Measurements from ENCODE around the gene DDA1. TPM values are rescaled to one million over a fixed set of nuclear protein-coding genes. Genes with fewer than 3 reads are reported as not detected.

DDA1 gene
- total RNA-seq, 4 donors from 2014 or later = 13.2 to 58.5 (median 19.9) TPM

DNA sequence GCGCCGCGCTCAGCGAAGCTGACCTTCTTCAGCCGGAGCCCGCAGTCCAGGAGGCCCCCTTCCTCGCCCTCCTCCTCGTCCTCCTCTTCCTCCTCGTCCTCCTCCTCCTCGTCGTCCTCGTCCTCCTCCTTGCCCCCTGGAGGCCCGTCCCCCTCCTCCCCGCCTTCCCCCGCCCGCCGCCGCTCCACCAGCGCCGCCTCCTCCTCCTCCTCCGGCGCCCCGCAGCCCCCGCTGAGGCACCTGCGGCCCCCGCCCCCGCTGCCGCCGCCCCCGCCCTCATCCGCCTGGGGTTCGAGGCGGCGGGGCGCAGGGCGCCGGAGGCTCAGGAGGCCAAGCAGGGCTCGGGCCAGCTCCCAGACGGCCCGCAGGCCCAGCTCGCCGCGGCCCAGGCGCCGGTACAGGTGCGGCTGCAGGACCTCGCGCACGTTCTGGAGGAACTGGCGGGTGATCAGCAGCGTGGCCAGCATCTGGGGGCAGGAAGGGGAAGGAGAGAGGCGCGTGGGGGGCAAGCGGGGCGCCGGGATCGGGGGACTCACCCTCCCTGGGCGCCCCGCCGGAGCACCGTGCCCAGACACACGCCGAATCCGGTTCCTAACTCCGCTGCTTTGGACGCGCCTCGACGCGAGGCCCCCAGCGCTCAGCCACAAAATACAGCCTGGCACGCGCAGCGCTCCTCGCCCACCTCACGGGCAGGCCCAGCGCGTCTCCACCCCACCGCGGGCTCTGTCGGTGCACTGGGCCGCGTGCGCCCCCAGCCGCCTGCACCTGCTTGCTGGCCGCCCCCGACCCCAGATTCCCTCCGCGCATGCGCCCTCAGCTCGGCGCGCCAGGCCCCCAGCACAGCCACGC, 19.4 kb downstream of the DDA1 start:
- Histone ChIP-seq H3K27ac (peak overlapping the region in 2 of 4 donors; percentile 12 to 27), H3K4me1 (peaks cover 0 to 59% (median 11%) of the 10 kb centered on the region in 3 donors), H3K4me3 (peak overlapping the region; percentile 3 to 46), H3K9me3 (no peaks in the 10 kb centered on the region), H3K36me3 (peaks cover 0 to 33% of the 10 kb centered on the region in 2 donors), H3K27me3 (peaks cover 30% of the 10 kb centered on the region)
- no peak for ATAC-seq
- TF ChIP-seq EP300 (IDR thresholded peaks at IDR 0.05) (no peak), POLR2A (IDR thresholded peaks at IDR 0.05) (no peak), POLR2AphosphoS5 (IDR thresholded peaks at IDR 0.05) (no peak)
- TF ChIP-seq, protein P1, sequence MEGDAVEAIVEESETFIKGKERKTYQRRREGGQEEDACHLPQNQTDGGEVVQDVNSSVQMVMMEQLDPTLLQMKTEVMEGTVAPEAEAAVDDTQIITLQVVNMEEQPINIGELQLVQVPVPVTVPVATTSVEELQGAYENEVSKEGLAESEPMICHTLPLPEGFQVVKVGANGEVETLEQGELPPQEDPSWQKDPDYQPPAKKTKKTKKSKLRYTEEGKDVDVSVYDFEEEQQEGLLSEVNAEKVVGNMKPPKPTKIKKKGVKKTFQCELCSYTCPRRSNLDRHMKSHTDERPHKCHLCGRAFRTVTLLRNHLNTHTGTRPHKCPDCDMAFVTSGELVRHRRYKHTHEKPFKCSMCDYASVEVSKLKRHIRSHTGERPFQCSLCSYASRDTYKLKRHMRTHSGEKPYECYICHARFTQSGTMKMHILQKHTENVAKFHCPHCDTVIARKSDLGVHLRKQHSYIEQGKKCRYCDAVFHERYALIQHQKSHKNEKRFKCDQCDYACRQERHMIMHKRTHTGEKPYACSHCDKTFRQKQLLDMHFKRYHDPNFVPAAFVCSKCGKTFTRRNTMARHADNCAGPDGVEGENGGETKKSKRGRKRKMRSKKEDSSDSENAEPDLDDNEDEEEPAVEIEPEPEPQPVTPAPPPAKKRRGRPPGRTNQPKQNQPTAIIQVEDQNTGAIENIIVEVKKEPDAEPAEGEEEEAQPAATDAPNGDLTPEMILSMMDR (IDR thresholded peaks at IDR 0.05) = no peak
- WGBS, 2 donors (ENCODE audit: low coverage in 1 of 2) = no CpG with 5 or more reads among the region's 94 CpGs

DNA sequence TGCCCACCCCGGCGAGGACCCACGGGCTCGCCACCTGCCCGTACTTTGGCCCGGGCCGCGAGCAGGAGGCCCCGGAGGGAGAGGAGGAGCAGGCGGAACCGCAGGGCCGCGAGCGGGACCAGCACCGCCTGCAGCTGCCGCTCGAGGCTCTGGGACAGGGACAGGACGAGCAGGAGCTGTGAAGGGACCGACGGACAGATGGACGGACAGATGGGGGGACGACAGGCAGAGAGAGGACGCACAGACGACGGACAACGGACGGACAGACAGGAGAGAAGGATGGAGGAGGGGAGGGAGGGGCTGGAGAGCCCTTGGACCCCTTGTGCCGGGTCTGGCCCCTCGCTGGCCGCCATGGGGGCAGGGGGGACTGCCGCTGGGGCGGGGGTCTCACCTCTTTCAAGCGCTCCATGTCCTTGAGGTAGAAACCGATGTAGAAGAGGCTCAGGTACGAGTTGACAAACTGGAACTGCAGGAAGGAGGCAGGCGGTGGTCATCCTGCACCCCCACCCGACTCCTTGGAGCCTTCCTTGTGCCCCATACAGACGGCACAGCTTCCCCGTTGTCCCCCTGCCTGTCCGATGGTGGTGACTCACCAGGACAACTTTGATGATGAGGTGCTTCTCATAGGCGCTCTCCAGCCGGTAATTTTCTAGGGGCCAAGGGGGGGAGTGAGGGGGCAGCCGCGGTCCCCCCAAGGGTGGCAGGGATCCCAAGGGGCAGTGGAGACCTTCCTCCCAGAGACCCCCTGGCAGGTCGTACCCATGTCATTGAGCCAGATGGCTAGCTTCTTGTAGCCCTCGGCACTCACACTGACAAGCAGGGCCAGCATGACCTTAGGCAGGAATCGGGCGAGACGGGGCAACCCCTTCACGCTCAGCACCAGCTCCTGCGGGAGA, 20.3 kb downstream of the DDA1 start:
- peaks cover 0 to 29% of the 10 kb centered on the region in 2 donors for H3K36me3 ChIP-seq
- no peak overlapping the region for H3K4me3 ChIP-seq

DNA sequence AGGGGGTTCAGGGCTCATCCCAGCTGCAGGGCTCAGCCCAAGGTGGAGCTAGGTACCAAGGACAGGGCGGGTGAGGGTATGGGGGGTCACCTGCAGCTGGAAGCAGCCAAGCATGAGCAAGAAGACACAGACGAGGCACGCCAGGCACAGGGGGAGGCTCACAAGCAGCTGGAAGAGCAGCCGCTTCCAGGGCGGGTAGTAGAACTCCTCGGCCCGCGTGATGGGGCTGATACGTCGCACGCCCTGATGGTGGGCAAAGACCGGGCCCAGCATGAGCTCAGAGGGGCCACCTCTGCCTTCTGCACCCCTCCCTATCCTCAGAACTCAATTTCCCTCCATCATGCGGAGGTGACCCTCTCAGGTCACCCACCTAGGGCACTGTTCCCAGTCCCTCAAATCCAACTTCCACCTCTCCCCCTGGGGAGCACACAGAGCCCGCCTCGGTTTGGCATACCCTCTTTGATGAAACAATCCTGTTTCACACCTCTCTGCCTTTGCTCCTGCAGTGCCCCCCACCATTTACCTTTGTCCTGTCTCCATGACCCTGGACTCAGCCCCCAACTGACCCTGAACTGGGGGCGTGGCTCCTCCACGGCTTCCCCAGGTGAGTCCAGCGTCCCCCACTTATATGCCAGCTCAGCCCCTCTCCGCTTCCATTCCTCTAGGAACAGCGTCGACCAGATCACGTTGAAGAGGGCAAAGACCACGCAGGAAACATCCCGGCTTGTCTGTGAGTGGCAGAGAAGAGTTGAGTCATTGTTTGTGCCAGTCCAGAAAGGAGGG, 21.1 kb downstream of the DDA1 start:
- H3K4me1 ChIP-seq = peaks cover 0 to 59% (median 23%) of the 10 kb centered on the region in 3 donors
- peaks cover 0 to 22% of the 10 kb centered on the region in 2 donors for H3K36me3 ChIP-seq
- TF ChIP-seq POLR2A (IDR thresholded peaks at IDR 0.05) (no peak), EP300 (IDR thresholded peaks at IDR 0.05) (no peak), POLR2AphosphoS5 (IDR thresholded peaks at IDR 0.05) (no peak)
- TF ChIP-seq, protein P1 (IDR thresholded peaks at IDR 0.05) = no peak
- H3K27ac ChIP-seq = no peak overlapping the region
- H3K4me3 ChIP-seq = no peak overlapping the region
- no peak for ATAC-seq
- no peaks in the 10 kb centered on the region for H3K9me3 ChIP-seq
- H3K27me3 ChIP-seq = peaks cover 30% of the 10 kb centered on the region
- 92% methylated on average over 16 of the region's 24 CpGs; no CpG with 5 or more reads in 1 of the 2 donors for WGBS, 2 donors (ENCODE audit: low coverage in 1 of 2)

More for the DNA sequence above, 20.3 kb downstream of the DDA1 start:
- 71% methylated on average over 4 of the region's 51 CpGs; no CpG with 5 or more reads in 1 of the 2 donors for WGBS, 2 donors (ENCODE audit: low coverage in 1 of 2)
- no peak overlapping the region for H3K27ac ChIP-seq
- H3K27me3 ChIP-seq = peaks cover 30% of the 10 kb centered on the region
- ATAC-seq = no peak
- H3K9me3 ChIP-seq = no peaks in the 10 kb centered on the region
- TF ChIP-seq EP300 (IDR thresholded peaks at IDR 0.05) (no peak), POLR2A (IDR thresholded peaks at IDR 0.05) (no peak), POLR2AphosphoS5 (IDR thresholded peaks at IDR 0.05) (no peak)
- TF ChIP-seq, protein P1 (IDR thresholded peaks at IDR 0.05) = no peak
- peaks cover 0 to 61% (median 17%) of the 10 kb centered on the region in 3 donors for H3K4me1 ChIP-seq

DNA sequence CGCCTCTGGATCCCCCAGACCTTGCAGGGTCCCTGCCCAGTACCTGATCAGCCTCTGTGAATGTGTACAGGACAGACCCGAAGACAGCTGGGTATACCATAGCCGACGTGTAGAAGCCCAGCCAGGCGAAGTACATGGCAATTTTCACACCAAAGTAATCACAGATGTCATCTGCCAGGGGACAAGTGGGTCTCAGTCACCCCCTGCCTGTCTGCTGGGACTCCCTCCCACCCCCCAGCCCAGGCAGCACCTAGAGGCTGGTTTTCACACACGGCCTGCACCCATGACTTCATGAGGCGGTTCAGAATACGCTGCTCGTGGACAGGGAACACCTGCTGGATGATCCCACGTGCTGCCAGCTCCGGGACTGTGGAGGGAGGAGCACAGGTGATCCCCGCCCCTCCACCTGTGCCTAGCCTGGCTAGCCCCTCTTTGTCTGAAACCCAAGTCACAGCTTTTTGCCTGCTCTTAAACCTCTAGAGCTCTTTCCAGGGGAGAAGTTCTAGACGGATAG, 21.7 kb downstream of the DDA1 start:
- Histone ChIP-seq H3K9me3 (no peaks in the 10 kb centered on the region), H3K4me3 (no peak overlapping the region), H3K27ac (no peak overlapping the region), H3K36me3 (peaks cover 0 to 22% of the 10 kb centered on the region in 2 donors), H3K27me3 (peaks cover 30% of the 10 kb centered on the region), H3K4me1 (peaks cover 0 to 65% (median 24%) of the 10 kb centered on the region in 3 donors)
- ATAC-seq = no peak
- TF ChIP-seq EP300 (IDR thresholded peaks at IDR 0.05) (no peak), POLR2AphosphoS5 (IDR thresholded peaks at IDR 0.05) (no peak), POLR2A (IDR thresholded peaks at IDR 0.05) (no peak)
- TF ChIP-seq, protein P1 (IDR thresholded peaks at IDR 0.05) = no peak
- 93 to 100% methylated on average over 1 to 6 of the region's 13 CpGs for WGBS, 2 donors (ENCODE audit: low coverage in 1 of 2)
